Measurements from ENCODE around the gene NR6A1.

The NR6A1 gene

DNA sequence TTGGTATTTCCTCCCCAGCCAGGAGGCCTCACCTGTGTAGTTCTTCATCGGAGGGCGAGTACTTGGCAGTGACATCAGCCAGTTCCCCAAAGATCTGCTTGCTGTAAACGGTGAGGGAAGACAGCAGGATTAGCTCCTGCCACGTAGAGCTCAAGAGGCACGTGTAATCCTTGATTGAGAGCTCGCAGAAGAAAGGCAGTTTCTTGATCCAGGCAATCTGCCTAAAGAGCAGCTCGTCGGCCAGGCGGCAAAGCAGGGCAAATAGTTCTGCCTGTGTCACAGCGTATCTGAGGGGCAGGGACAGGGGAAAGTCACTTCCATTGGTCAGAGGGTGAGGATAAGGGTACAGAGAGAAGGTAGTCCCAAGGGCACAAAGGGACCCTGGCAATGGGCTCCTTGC, 235.3 kb downstream of the NR6A1 start:
- no peaks in the 10 kb centered on the region for H3K4me1 Mint-ChIP-seq
- H3K36me3 Mint-ChIP-seq (ENCODE audit: low read depth) = no peaks in the 10 kb centered on the region

DNA sequence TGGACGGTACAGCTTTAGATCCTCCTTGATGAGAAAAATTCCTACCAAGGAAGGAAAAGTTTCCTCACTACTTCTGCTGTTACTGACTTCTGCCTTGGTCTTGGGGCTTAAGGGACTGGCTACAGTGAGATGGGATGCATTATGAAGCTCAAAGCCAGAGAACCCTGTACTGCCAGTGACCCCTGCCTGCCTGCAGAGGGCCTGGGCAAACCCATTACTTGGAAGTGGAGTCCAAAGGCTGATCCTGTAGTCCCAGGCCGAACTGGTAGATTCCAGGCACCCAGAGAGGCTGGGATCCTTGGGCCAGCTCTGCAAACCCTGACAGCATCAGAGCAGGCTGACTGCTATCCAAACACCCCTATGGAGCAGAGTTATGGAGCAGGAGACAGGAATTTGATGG, 238.2 kb downstream of the NR6A1 start:
- H3K9me3 Mint-ChIP-seq = no peaks in the 10 kb centered on the region
- no peak overlapping the region for H3K4me3 Mint-ChIP-seq
- H3K27ac Mint-ChIP-seq = no peak overlapping the region
- DNase-seq (no peak), ATAC-seq (no peak)
- no peaks in the 10 kb centered on the region for H3K36me3 Mint-ChIP-seq (ENCODE audit: low read depth)
- H3K27me3 Mint-ChIP-seq = no peaks in the 10 kb centered on the region
- H3K4me1 Mint-ChIP-seq = no peaks in the 10 kb centered on the region

More for the DNA sequence above, 235.3 kb downstream of the NR6A1 start:
- ATAC-seq = no peak
- Mint-ChIP-seq H3K4me3 (no peak overlapping the region), H3K27ac (no peak overlapping the region), H3K27me3 (peaks cover 3% of the 10 kb centered on the region), H3K9me3 (no peaks in the 10 kb centered on the region)
- DNase-seq = no peak

- Mint-ChIP-seq H3K36me3 (ENCODE audit: low read depth) (no peaks in the 10 kb centered on the region), H3K27me3 (no peaks in the 10 kb centered on the region), H3K27ac (no peak overlapping the region), H3K4me1 (no peaks in the 10 kb centered on the region), H3K4me3 (no peak overlapping the region), H3K9me3 (no peaks in the 10 kb centered on the region)
- no peak for DNase-seq
- no peak for ATAC-seq
These were observed 240.0 kb downstream of the NR6A1 start for GRCh38 chr9:124531115-124531514.

GRCh38 chr9:124530246-124530645, 240.9 kb downstream of the NR6A1 start:
- no peak overlapping the region for H3K27ac Mint-ChIP-seq
- no peak for ATAC-seq

DNA sequence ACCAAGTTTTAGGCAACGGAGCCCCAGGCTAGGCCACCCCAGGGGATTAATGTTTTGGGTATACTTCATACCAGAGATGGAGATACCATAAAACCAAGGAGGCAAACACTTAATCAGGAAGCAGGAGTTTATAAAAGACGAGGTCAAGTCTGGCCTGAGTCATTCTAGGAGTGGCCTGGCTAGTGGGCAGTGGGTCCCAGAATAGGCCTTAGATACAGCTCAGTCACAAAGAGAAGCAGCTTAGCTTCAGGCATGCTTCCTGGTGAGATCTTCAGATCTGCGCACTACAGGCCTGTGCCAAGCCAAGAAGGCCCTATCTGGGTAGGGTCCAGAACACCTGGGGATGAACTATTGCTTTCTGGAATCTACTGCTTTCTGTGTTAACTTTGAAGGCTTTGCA, 243.3 kb downstream of the NR6A1 start:
- Mint-ChIP-seq H3K4me3 (no peak overlapping the region), H3K4me1 (no peaks in the 10 kb centered on the region), H3K9me3 (no peaks in the 10 kb centered on the region), H3K36me3 (ENCODE audit: low read depth) (no peaks in the 10 kb centered on the region), H3K27ac (no peak overlapping the region), H3K27me3 (no peaks in the 10 kb centered on the region)
- no peak for DNase-seq
- no peak for ATAC-seq

More at GRCh38 chr9:124530246-124530645, 240.9 kb downstream of the NR6A1 start:
- H3K9me3 Mint-ChIP-seq = no peaks in the 10 kb centered on the region
- H3K4me3 Mint-ChIP-seq = no peak overlapping the region
- DNase-seq = no peak
- H3K36me3 Mint-ChIP-seq (ENCODE audit: low read depth) = no peaks in the 10 kb centered on the region
- no peaks in the 10 kb centered on the region for H3K4me1 Mint-ChIP-seq
- no peaks in the 10 kb centered on the region for H3K27me3 Mint-ChIP-seq

GRCh38 chr9:124526174-124526573, 244.9 kb downstream of the NR6A1 start:
- no peaks in the 10 kb centered on the region for H3K27me3 Mint-ChIP-seq
- no peak overlapping the region for H3K4me3 Mint-ChIP-seq
- H3K36me3 Mint-ChIP-seq (ENCODE audit: low read depth) = no peaks in the 10 kb centered on the region
- H3K4me1 Mint-ChIP-seq = no peaks in the 10 kb centered on the region
- ATAC-seq = no peak
- H3K9me3 Mint-ChIP-seq = no peaks in the 10 kb centered on the region
- no peak overlapping the region for H3K27ac Mint-ChIP-seq
- DNase-seq = no peak

DNA sequence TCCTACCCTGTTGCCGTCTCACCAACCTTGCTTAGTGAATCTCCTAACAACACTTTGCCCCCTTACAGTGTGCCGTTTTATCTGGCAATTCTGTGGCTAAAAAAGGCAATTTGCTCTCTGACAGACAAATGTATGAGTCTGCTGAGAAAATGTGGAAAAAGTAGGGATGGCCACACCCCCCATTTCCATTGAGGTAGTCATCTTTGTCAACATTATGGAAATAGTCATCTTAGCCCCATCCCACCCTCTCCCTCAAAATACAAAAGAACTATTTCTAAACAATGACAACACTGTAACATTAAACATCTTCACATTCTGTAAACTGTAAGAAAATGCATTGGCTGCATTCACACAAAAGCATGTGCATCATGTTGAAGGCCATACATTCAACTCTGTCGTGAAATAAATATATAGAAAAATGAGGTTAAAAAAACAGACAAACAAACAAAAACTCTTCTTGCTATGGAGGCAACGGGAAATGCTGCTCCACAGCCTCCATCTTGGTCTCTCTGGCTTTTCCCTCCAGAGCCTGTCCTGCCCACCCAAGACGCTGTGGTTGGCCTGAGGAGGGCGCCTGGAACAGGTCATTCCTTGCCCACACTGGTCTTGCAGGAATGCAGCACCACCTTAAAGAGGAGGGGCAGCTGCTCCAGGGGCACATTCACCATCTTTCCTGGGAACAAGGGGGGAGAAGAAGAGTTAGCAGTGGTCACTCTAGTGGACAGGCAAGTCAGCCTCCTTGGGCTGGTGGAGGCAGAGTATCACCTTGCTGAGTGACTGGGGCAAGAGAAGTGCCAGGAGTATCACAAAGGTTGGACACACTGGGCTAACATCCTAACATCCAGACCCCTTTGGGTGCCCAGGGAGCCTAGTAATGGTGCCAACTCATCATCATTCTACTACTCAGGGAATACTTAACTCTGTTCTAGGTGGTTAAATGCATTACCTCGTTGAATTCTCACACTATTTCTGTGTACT, 248.7 kb downstream of the NR6A1 start:
- DNase-seq (no peak), ATAC-seq (no peak)
- H3K4me3 Mint-ChIP-seq = no peak overlapping the region
- H3K27ac Mint-ChIP-seq = no peak overlapping the region
- H3K27me3 Mint-ChIP-seq = no peaks in the 10 kb centered on the region
- H3K36me3 Mint-ChIP-seq (ENCODE audit: low read depth) = no peaks in the 10 kb centered on the region
- H3K9me3 Mint-ChIP-seq = no peaks in the 10 kb centered on the region
- H3K4me1 Mint-ChIP-seq = no peaks in the 10 kb centered on the region

- no peaks in the 10 kb centered on the region for H3K9me3 Mint-ChIP-seq
- no peaks in the 10 kb centered on the region for H3K27me3 Mint-ChIP-seq
- H3K4me1 Mint-ChIP-seq = no peaks in the 10 kb centered on the region
- no peak overlapping the region for H3K4me3 Mint-ChIP-seq
- DNase-seq = no peak
- no peak overlapping the region for H3K27ac Mint-ChIP-seq
- H3K36me3 Mint-ChIP-seq (ENCODE audit: low read depth) = no peaks in the 10 kb centered on the region
- ATAC-seq = no peak
These were observed 250.0 kb downstream of the NR6A1 start for GRCh38 chr9:124521142-124521541.

GRCh38 chr9:124520206-124520596, 250.9 kb downstream of the NR6A1 start:
- H3K27ac Mint-ChIP-seq = no peak overlapping the region
- H3K4me1 Mint-ChIP-seq = no peaks in the 10 kb centered on the region
- no peak overlapping the region for H3K4me3 Mint-ChIP-seq
- ATAC-seq (no peak), DNase-seq (no peak)
- H3K9me3 Mint-ChIP-seq = no peaks in the 10 kb centered on the region
- no peaks in the 10 kb centered on the region for H3K36me3 Mint-ChIP-seq (ENCODE audit: low read depth)
- H3K27me3 Mint-ChIP-seq = no peaks in the 10 kb centered on the region

DNA sequence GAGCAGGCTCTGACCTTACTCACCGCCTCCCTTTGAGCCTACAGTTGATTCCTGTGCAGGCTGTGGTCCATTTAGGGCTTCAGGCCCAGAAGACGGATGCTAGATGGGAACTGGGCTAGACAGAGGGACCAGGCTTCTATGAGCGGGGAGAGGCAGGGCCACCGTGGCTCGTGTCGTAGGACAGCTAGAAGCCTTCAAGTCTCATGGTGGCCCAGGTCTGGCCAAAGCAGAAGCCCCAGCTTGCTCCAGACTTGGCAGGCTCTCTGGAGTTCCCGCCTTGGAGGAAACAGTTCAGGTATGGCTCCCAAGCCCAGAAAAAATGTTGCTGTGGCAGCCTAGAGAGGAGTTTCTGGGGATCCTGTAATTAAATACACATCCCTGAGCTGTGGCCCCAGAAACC, 253.0 kb downstream of the NR6A1 start:
- no peak for ATAC-seq
- Mint-ChIP-seq H3K27me3 (no peaks in the 10 kb centered on the region), H3K4me3 (no peak overlapping the region), H3K27ac (no peak overlapping the region), H3K4me1 (no peaks in the 10 kb centered on the region), H3K9me3 (no peaks in the 10 kb centered on the region), H3K36me3 (ENCODE audit: low read depth) (no peaks in the 10 kb centered on the region)
- DNase-seq = no peak

GRCh38 chr9:124517600-124517999, 253.5 kb downstream of the NR6A1 start:
- Mint-ChIP-seq H3K9me3 (no peaks in the 10 kb centered on the region), H3K27me3 (no peaks in the 10 kb centered on the region)
- no peak for ATAC-seq

GRCh38 chr9:124514874-124515273, 256.2 kb downstream of the NR6A1 start:
- H3K9me3 Mint-ChIP-seq = no peaks in the 10 kb centered on the region
- peaks cover 3% of the 10 kb centered on the region for H3K4me1 Mint-ChIP-seq
- H3K36me3 Mint-ChIP-seq (ENCODE audit: low read depth) = no peaks in the 10 kb centered on the region
- no peak overlapping the region for H3K4me3 Mint-ChIP-seq
- H3K27ac Mint-ChIP-seq = no peak overlapping the region
- DNase-seq (no peak), ATAC-seq (no peak)
- H3K27me3 Mint-ChIP-seq = peaks cover 2% of the 10 kb centered on the region

More at GRCh38 chr9:124517600-124517999, 253.5 kb downstream of the NR6A1 start:
- Mint-ChIP-seq H3K4me1 (no peaks in the 10 kb centered on the region), H3K27ac (no peak overlapping the region), H3K36me3 (ENCODE audit: low read depth) (no peaks in the 10 kb centered on the region), H3K4me3 (no peak overlapping the region)
- DNase-seq = no peak

DNA sequence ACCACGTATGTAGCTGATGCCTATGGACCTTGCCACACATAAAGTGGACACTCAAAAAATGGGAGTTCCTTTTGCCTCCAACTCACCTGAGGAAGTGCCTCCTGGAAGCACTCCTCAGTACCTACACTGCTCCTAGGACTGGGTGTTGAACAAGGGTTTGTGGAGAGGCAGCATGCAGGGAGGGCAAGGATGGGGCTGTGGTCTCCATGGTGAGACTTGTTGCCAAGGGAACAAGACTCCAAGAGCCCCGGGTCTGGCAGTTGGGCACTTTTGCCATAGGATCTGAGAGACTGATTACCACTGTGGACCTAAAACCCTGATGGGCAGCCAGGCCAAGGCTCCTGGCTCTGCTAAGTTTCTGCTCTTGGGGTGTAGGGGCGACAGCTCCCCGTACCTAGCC, 257.0 kb downstream of the NR6A1 start:
- H3K27me3 Mint-ChIP-seq = peaks cover 2% of the 10 kb centered on the region

GRCh38 chr9:124513376-124513994, 257.6 kb downstream of the NR6A1 start:
- Mint-ChIP-seq H3K9me3 (no peaks in the 10 kb centered on the region), H3K27ac (no peak overlapping the region), H3K4me3 (no peak overlapping the region), H3K4me1 (peaks cover 3% of the 10 kb centered on the region), H3K36me3 (ENCODE audit: low read depth) (no peaks in the 10 kb centered on the region), H3K27me3 (peaks cover 2% of the 10 kb centered on the region)
- no peak for DNase-seq
- no peak for ATAC-seq

More for the DNA sequence above, 257.0 kb downstream of the NR6A1 start:
- no peak for DNase-seq
- no peak overlapping the region for H3K4me3 Mint-ChIP-seq
- no peak for ATAC-seq
- no peaks in the 10 kb centered on the region for H3K9me3 Mint-ChIP-seq
- H3K4me1 Mint-ChIP-seq = peaks cover 3% of the 10 kb centered on the region
- no peaks in the 10 kb centered on the region for H3K36me3 Mint-ChIP-seq (ENCODE audit: low read depth)
- no peak overlapping the region for H3K27ac Mint-ChIP-seq

DNA sequence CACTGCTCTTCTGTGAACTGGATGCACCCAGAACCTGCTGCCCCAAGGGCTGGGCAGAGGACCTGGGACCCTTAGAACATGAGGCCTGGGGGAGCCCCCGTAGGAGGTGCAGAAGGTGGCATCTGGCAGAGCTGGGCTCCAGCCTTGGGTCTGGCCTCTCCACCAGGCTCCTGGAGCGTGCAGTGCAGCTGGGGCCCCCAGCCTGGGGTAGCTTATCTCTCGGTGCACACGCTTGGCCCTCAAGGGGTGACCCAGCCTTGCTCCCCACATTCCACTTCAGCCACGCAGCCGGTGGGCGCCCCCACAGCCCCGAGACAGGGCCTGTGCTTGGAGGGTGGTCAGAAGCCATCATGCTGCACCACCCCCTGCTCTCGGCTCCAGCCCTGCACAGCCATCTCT, 258.3 kb downstream of the NR6A1 start:
- H3K27ac Mint-ChIP-seq = no peak overlapping the region
- DNase-seq (no peak), ATAC-seq (no peak)
- H3K27me3 Mint-ChIP-seq = peaks cover 2% of the 10 kb centered on the region
- no peaks in the 10 kb centered on the region for H3K36me3 Mint-ChIP-seq (ENCODE audit: low read depth)
- no peaks in the 10 kb centered on the region for H3K9me3 Mint-ChIP-seq
- no peak overlapping the region for H3K4me3 Mint-ChIP-seq
- H3K4me1 Mint-ChIP-seq = peaks cover 3% of the 10 kb centered on the region
